Measurements from ENCODE around the gene PPFIA2.
A peak's percentile ranks its signal among the peaks of the same experiment; 100 is the strongest.
"Not testable (repeated sequence)": the region's sequence is repeated elsewhere in the genome, so short reads cannot be mapped to it uniquely, and the experiment has no call there.

PPFIA2 gene

GRCh38 chr12:81596558-81596957 is 162.6 kb downstream of the PPFIA2 start:
- TF ChIP-seq ZFX (IDR thresholded peaks at IDR 0.05; ENCODE audit: borderline replicate concordance) (no peak), CTCF (IDR thresholded peaks at IDR 0.05) (no peak)
- H3K27ac ChIP-seq, result peak overlapping the region; percentile 17

GRCh38 chr12:81591256-81591655 is 167.9 kb downstream of the PPFIA2 start:
- TF ChIP-seq CTCF (IDR thresholded peaks at IDR 0.05) (no peak), ZFX (IDR thresholded peaks at IDR 0.05; ENCODE audit: borderline replicate concordance) (no peak)
- H3K27ac ChIP-seq, result no peak overlapping the region

- not testable (repeated sequence) for H3K27ac ChIP-seq
Measured at GRCh38 chr12:81590703-81591102, 168.4 kb downstream of the PPFIA2 start.

- TF ChIP-seq CTCF (IDR thresholded peaks at IDR 0.05), result no peak
- no peak for TF ChIP-seq ZFX (IDR thresholded peaks at IDR 0.05; ENCODE audit: borderline replicate concordance)
- no peak overlapping the region for H3K27ac ChIP-seq
Measured at GRCh38 chr12:81588235-81589008, 170.7 kb downstream of the PPFIA2 start.

- no peak overlapping the region for H3K27ac ChIP-seq
- TF ChIP-seq ZFX (IDR thresholded peaks at IDR 0.05; ENCODE audit: borderline replicate concordance) (no peak), CTCF (IDR thresholded peaks at IDR 0.05) (no peak)
Measured at GRCh38 chr12:81585787-81586186, 173.4 kb downstream of the PPFIA2 start.

- H3K27ac ChIP-seq, result peak overlapping the region; percentile 58
- no peak for TF ChIP-seq ZFX (IDR thresholded peaks at IDR 0.05; ENCODE audit: borderline replicate concordance)
Measured at GRCh38 chr12:81573228-81573627, 185.9 kb downstream of the PPFIA2 start.

- TF ChIP-seq CTCF (IDR thresholded peaks at IDR 0.05), result no peak
- no peak for TF ChIP-seq ZFX (IDR thresholded peaks at IDR 0.05; ENCODE audit: borderline replicate concordance)
- peak overlapping the region; percentile 58 for H3K27ac ChIP-seq
Measured at GRCh38 chr12:81572411-81572810, 186.7 kb downstream of the PPFIA2 start.

GRCh38 chr12:81570234-81570633 is 188.9 kb downstream of the PPFIA2 start:
- no peak for TF ChIP-seq CTCF (IDR thresholded peaks at IDR 0.05)
- TF ChIP-seq ZFX (IDR thresholded peaks at IDR 0.05; ENCODE audit: borderline replicate concordance), result no peak
- H3K27ac ChIP-seq, result no peak overlapping the region
